ENCODE measurements around the gene LURAP1L. TPM values are rescaled to one million over a fixed set of nuclear protein-coding genes. Genes with fewer than 3 reads are reported as not detected.

Gene LURAP1L
- total RNA-seq, 1 experiment from 2014 or later = 2.0 TPM

DNA sequence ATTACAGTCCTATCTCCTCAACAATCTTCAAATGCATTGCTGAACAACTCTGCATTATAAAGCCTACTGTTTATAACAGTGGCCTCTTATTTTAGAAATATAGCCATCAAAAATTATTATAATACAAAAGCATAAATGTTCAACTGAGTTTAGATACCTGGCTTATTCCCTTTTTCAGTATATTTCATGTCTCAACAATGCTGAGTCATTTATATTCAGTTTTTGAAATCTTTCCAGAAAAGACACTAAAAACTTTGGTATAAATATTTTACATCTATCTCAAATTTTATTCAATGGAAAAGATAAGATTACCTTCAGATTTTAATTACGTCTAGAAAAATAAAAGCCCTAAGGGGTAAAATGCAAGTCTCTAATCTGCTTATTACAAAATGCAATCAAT is 37.9 kb downstream of the LURAP1L start:
- DNase-seq (ENCODE audit: low read depth) = no peak

DNA sequence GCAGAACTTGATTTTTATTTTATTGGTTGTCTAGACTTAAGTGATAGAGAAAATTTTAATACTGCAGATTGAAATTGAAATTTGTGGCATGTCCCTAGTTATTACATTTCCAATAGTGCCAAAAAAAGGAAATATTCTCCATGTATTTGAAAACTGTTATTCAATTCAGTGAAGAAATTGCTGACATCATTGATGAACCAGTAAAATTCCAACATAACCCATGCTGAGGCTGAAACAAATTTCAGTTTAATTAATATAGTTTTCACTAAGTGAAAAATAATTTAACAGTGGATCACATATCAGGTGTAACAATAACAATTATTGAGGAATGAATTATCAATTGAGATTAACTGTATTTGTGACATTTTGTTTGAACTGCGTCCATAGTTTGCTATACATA is 38.7 kb downstream of the LURAP1L start:
- no peak for DNase-seq (ENCODE audit: low read depth)

DNA sequence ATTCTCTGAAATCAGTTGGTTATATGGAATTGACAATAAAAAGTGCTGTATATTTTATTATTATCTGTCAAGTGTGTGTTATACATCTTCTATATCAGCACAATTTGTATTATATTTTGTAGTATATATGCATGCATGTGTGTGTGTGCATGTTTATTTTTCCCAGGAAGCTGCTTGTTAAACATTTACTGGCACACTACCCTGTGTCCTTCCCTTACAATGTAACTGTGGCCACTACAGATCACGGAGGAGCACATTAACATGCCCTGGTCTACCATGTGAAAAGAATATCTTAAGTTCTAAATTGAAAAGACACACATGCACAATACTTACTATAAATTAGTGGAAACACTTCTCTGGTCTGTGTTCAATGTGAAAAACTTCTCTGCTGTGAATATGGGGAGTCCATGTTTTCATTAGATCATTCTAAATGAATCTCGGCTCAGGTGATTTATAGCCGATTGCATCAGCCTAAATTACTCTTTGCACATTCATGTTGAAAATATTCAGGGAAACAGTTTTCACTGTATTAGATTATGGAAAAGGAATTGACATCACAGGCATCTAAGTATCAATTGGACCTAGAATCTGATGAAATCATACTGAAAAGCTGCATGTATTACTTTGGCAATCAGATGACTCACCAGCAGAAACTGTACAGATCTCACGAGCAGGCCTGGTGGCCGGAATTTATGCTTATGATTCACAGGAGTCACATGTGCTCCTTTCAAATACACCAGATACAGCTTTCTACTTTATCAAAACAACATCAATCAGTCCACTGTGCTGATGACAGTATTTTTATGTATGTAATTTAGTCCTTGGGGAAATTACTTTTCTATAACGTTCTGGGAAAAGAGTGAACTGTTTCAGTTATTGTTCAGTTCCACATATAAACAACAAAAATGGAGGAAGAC is 39.4 kb downstream of the LURAP1L start:
- DNase-seq (ENCODE audit: low read depth) = peak; percentile 96

DNA sequence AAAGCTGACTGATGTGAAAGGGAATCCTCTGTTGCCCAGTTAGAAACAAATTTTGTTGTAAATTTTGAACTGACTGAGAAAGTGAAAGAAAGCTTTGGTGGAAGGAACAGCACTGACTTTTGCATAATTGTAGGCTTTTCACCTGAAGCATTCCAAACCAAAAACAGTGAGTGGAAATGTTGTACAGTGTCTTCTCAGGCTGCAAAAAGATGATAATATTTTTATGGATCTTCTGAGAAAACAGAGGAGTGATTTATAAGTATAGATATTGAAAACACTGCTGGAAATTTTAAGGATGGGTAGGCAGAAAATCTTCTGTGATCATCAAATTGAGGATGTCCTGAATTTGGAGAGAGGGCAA is 40.0 kb downstream of the LURAP1L start:
- DNase-seq (ENCODE audit: low read depth) = no peak

DNA sequence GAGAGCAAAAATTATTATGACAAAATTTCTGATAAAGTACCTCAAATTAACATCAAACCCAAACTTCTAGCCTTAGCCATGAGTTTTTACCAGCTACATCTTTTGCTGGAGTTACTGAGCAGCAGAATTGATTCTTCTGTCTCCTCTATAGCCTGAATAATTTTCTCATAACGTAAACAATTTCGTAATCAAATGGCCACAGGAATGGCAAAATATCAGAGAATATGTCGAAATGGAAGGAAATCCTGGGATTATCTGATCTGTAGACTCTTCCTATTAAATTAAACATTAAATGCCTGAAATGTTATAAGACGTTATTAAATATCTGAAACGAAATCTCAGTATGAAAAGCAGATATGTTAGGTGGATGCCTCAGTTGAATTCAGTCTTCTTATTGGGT is 41.1 kb downstream of the LURAP1L start:
- DNase-seq (ENCODE audit: low read depth) = no peak

DNA sequence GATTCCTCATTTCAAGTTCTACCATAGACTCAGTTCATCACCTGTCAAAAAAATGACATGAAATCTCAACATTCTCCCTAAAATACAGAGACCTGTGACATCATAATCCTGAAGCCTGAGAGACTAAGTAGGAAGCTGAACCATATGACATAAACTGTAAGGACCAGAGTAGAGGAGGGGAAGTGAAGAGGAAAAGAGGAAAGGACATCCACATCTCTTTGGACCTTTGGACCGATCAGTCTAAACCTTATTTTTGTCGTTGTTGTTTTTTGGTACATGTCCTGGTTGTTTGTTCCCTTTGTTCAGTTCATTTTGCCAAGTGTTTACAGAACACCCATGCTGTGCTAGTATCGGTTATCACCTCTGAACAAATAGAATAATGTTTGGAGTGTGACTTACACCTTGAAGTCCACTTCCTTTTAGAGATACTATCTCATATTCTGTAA is 41.9 kb downstream of the LURAP1L start:
- no peak for DNase-seq (ENCODE audit: low read depth)

GRCh38 chr9:12817702-12818101 is 42.9 kb downstream of the LURAP1L start:
- DNase-seq (ENCODE audit: low read depth) = peak; percentile 43

DNA sequence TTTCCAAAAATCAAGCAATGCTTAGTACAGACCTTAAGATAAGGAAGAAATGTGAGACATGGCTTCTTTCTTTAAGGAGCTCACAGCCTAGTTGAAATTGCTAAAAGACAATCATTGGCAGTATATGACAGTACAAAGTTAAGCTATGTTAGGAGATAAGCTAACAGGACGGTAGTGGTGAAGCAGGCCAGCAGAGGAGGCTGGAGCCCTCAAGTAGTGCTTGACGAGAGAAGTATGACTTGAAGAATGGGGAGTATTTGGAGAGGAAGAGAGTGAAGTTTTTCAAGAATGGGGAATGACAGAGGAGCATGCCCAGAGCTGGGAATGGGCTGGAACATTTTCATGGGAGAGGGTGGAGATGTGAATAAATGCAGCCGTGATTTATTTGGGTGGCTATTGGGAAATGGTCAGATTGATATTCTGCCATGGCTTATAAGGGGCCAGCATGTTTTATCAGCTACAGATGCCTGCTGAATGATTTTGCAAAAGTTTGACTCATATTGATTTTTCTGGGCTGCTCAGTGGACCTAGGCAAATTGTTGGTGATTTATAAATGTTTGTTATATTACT is 43.7 kb downstream of the LURAP1L start:
- DNase-seq (ENCODE audit: low read depth) = peak; percentile 11

GRCh38 chr9:12819436-12820185 is 44.8 kb downstream of the LURAP1L start:
- DNase-seq (ENCODE audit: low read depth) = no peak

GRCh38 chr9:12822111-12822510 is 47.3 kb downstream of the LURAP1L start:
- peak; percentile 40 for DNase-seq (ENCODE audit: low read depth)

DNA sequence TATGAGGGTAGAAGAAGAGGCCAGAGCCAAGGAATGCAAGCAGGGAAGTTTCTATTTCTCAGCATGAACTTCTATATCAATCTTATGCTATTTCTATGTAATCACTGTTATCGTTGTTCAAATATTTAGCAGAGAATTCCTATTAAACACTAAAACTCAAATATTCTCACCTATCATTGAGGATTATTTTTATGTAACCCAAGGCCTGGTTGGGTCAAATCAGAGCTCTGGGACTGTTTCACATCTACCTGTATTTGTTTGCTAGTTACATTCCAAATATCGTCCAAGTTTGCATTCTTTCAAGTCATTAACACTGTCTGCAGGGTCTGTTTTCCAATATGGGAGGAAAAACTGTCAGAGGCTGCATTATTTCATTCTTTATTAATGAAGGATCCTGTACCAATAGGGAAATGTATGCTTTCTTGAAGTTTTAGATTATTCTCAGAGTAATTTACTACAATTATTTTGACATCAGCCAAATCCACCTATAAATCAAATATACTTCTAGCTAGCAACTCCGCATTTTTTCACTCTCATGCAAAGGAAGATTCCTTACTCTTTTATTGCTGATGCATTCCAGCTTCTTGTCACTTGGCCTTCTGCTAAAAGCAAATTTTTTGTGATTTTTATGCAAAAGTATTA is 52.2 kb downstream of the LURAP1L start:
- no peak for DNase-seq (ENCODE audit: low read depth)

DNA sequence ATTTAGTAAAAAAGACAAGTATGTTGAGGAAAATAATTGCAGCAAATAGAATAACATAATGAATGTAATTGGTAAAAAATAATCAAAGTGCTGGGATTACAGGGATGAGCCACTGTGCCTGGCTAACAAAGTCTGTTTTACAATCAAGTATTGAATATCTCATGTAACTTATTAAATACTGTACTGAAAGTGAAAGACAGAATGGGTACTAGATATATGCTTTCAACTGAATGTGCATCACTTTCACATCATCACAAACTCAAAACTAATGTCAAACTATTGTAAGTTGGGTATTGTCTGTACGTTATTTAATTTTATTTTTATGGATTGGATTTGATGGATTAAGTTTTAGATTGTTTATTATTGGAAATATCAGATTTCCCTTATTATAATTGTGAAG is 58.9 kb downstream of the LURAP1L start:
- no peak for DNase-seq (ENCODE audit: low read depth)

DNA sequence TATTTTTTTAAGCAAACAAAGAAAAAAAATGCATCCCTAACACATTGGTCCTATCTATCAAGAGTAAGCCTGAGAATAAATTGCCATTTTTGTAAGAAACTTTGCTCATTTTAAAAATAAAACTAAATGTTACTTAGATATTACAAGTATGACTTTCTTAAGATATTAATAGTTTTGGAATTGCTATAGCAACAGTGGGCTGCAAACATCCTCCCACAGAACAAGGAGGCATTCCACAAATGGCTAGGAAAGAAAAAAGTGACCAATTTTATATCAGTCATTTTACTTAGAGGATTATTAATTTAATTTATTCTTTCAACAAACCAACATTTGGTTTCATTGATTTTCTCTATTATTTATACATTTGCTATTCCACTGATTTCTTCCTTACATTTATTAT is 63.7 kb downstream of the LURAP1L start:
- no peak for DNase-seq (ENCODE audit: low read depth)

GRCh38 chr9:12843735-12844134 is 68.9 kb downstream of the LURAP1L start:
- no peak for DNase-seq (ENCODE audit: low read depth)

GRCh38 chr9:12846035-12846434 is 71.2 kb downstream of the LURAP1L start:
- DNase-seq (ENCODE audit: low read depth) = no peak

DNA sequence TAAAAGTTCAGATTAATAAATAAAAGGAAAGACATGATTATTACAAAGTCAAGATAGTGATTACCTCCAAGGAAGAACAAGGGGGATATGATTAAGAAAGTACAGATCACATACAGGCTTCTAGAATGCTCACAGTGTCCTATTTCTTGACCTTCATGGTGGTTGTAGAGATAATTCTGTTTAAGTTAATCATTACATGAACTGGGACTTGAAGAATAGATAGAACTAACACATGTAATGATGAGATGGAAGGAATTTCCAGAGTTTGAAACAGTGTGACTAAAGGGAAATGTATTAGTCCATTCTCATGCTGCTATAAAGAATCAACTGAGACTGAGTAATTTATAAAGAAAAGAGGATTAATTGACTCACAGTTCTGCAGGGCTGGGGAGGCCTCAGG is 72.7 kb downstream of the LURAP1L start:
- DNase-seq (ENCODE audit: low read depth) = no peak

- DNase-seq (ENCODE audit: low read depth) = no peak
These were observed 74.7 kb downstream of the LURAP1L start for GRCh38 chr9:12849486-12850003.

- no peak for DNase-seq (ENCODE audit: low read depth)
These were observed 76.7 kb downstream of the LURAP1L start for GRCh38 chr9:12851341-12852090.

- peak; percentile 75 for DNase-seq (ENCODE audit: low read depth)
These were observed 78.2 kb downstream of the LURAP1L start for GRCh38 chr9:12853051-12853450.

DNA sequence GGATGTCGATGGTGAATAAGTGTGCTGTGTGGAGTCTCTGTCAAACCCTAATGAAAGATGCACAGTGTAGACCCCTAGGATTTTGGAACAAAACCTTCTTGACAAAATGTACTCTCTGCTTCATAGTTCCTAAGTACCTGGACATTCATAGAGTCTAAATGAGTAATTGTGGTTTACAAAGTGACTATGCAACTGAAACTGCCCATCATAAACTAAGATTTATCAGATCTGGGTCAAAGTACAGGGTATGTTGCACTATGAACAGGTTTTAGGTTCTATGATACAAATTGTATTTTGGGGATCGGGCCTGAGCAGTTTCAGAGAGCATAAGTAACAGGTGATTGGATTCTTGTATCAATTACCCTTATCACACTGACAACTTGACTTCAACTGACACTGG is 79.4 kb downstream of the LURAP1L start:
- DNase-seq (ENCODE audit: low read depth) = no peak

DNA sequence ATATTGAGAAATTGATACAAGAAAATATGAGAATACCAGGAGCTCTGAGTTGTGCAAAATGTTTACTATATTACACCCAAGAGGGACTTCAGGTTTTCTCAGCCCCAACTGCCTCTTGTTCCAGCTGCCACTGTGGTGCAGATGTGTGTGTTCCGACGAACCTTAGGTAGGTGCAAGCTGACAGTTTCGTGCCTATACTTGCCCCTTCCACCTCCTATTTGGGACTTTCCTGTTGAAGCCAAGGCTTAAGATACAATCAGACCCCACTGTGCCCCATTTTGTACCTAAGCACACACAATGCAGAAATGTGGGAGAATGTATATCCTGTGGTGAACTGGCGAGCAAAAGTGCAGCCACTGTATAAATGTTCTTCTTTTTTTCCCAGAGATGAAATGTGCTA is 80.2 kb downstream of the LURAP1L start:
- DNase-seq (ENCODE audit: low read depth) = no peak
